Uterus (tissue), 4 donors: ENCODE data around the gene CAND2. TPM values are rescaled to one million over a fixed set of nuclear protein-coding genes. Genes with fewer than 3 reads are reported as not detected.

ENCODE experiments used
- DNase-seq, 2 donors: peaks; one replicate each; pipeline ENCODE4 v3.0.0-alpha.2; 2019 to 2020
- H3K27ac ChIP-seq, 2 donors: fragments of 200-600 bp; sonication (generic); 1 replicate in 1 of 2; 2 replicates in 1 of 2; pipeline ENCODE4 v1.5.1; 2016 to 2018
- H3K27me3 ChIP-seq, 2 donors: fragments of 200-600 bp; sonication (generic); one replicate each; pipeline ENCODE4 v1.5.1; 2018 to 2019; ENCODE audit warnings: control low read depth in 1 of 2
- H3K36me3 ChIP-seq, 2 donors: fragments of 200-600 bp; sonication (generic); one replicate each; pipeline ENCODE4 v1.5.1; 2019; ENCODE audit warnings: control low read depth in 1 of 2
- H3K4me1 ChIP-seq, 2 donors: fragments of 200-600 bp; sonication (generic); one replicate each; pipeline ENCODE4 v1.5.1; 2018 to 2019; ENCODE audit warnings: control low read depth in 1 of 2
- H3K4me3 ChIP-seq, 2 donors: fragments of 200-600 bp; sonication (generic); 1 replicate in 1 of 2; 2 replicates in 1 of 2; pipeline ENCODE4 v1.5.1; 2018 to 2019; ENCODE audit warnings: mild to moderate bottlenecking in 1 of 2
- H3K9me3 ChIP-seq, 2 donors: fragments of 200-600 bp; sonication (generic); one replicate each; pipeline ENCODE4 v1.5.1; 2019; ENCODE audit warnings: control low read depth in 1 of 2
- POLR2A ChIP-seq, 2 donors: fragments of 450-650 bp; IDR thresholded peaks; one replicate each; pipeline ENCODE4 v1.6.1; 2016; ENCODE audit warnings: antibody characterized with exemption in 2 of 2, mild to moderate bottlenecking in 1 of 2, moderate library complexity in 1 of 2
- intact Hi-C: fragments of 100-400 bp; cut with DNase I; formaldehyde crosslinking; loops from one replicate; pipeline ENCODE4 v1.15.1; 2023; ENCODE audit warnings: low total_unique reads
- total RNA-seq, 4 donors: library from RNA; depleted of rRNA in 3 of 4; stranded (reverse); fragments of >200 nt in 3 of 4; gene quantifications; one replicate each; pipeline versions ENCODE4 v1.1.0 to v1.2.4, GENCODE V29; 2014 to 2023
- TF ChIP-seq, protein P1 (sequence below), 4 experiments: fragments of 200-600 bp in 2 of 4; fragments of 450-650 bp in 2 of 4; sonication (generic) in 2 of 4; IDR thresholded peaks; one replicate each; pipeline ENCODE4 v1.5.1; 2016 to 2019; ENCODE audit warnings: antibody characterized with exemption in 4 of 4, mild to moderate bottlenecking in 2 of 4, moderate library complexity in 1 of 4
- donor health status: DM: yes; HTN: yes; CAD: no.

The CAND2 gene
- total RNA-seq, 4 donors from 2014 or later: 6.8 to 42.0 (median 22.1) TPM

GRCh38 chr3:12759693-12760565 lies 36.6 kb upstream of the CAND2 start:
- Histone ChIP-seq H3K9me3 (no peaks in the 10 kb centered on the region), H3K4me3 (no peak overlapping the region), H3K27ac (no peak overlapping the region), H3K4me1 (peaks cover 0 to 4% of the 10 kb centered on the region in 2 donors), H3K27me3 (no peaks in the 10 kb centered on the region), H3K36me3 (no peaks in the 10 kb centered on the region)
- DNase-seq: no peak
- no peak for TF ChIP-seq POLR2A (IDR thresholded peaks at IDR 0.05)
- TF ChIP-seq, protein P1, sequence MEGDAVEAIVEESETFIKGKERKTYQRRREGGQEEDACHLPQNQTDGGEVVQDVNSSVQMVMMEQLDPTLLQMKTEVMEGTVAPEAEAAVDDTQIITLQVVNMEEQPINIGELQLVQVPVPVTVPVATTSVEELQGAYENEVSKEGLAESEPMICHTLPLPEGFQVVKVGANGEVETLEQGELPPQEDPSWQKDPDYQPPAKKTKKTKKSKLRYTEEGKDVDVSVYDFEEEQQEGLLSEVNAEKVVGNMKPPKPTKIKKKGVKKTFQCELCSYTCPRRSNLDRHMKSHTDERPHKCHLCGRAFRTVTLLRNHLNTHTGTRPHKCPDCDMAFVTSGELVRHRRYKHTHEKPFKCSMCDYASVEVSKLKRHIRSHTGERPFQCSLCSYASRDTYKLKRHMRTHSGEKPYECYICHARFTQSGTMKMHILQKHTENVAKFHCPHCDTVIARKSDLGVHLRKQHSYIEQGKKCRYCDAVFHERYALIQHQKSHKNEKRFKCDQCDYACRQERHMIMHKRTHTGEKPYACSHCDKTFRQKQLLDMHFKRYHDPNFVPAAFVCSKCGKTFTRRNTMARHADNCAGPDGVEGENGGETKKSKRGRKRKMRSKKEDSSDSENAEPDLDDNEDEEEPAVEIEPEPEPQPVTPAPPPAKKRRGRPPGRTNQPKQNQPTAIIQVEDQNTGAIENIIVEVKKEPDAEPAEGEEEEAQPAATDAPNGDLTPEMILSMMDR (IDR thresholded peaks at IDR 0.05): no peak
- intact Hi-C loops: no loop called here

DNA sequence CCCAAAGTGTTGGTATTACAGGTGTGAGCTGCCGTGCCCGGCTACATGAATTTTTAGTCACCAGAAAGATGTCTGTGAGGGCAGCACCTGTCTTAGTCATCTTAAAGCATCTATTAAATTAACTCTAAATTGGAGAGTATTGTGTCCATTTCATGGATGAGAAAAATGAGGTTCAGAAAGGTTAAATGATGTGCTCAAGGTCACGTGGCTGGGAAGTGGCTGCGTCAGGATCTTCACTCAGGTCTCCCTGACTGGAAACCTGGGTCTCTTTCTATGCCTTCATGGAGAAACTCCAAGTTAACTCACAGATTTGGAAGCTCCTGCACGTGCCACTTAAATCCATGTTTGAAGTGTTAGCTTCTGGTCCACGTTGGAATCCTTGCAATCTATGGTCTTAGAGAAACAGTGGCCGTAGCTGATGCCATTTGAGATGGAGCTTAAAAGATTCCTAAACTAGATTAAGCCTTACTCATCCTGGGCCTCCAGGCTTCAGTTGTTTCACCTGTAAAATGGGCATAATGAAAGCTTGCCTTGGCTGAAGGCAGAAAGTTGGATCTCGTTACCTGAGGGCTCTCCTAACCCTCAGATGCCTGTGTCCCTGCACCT lies 32.2 kb upstream of the CAND2 start:
- TF ChIP-seq POLR2A (IDR thresholded peaks at IDR 0.05): no peak
- TF ChIP-seq, protein P1 (IDR thresholded peaks at IDR 0.05): no peak
- no peak overlapping the region for H3K27ac ChIP-seq
- H3K4me3 ChIP-seq: no peak overlapping the region
- intact Hi-C loops: no loop called here
- H3K9me3 ChIP-seq: no peaks in the 10 kb centered on the region
- no peaks in the 10 kb centered on the region for H3K36me3 ChIP-seq
- no peak for DNase-seq
- H3K27me3 ChIP-seq: no peaks in the 10 kb centered on the region
- no peaks in the 10 kb centered on the region for H3K4me1 ChIP-seq

- H3K27ac ChIP-seq: no peak overlapping the region
- H3K4me1 ChIP-seq: no peaks in the 10 kb centered on the region
- DNase-seq: no peak
- no peaks in the 10 kb centered on the region for H3K27me3 ChIP-seq
- no peak for TF ChIP-seq POLR2A (IDR thresholded peaks at IDR 0.05)
- TF ChIP-seq, protein P1 (IDR thresholded peaks at IDR 0.05): no peak
- H3K4me3 ChIP-seq: no peak overlapping the region
- H3K36me3 ChIP-seq: no peaks in the 10 kb centered on the region
- intact Hi-C loops: no loop called here
- no peaks in the 10 kb centered on the region for H3K9me3 ChIP-seq
These were observed 29.9 kb upstream of the CAND2 start for GRCh38 chr3:12766541-12766940.

GRCh38 chr3:12768579-12769527 lies 27.6 kb upstream of the CAND2 start:
- Histone ChIP-seq H3K36me3 (no peaks in the 10 kb centered on the region), H3K27me3 (no peaks in the 10 kb centered on the region), H3K9me3 (no peaks in the 10 kb centered on the region), H3K27ac (no peak overlapping the region), H3K4me1 (no peaks in the 10 kb centered on the region), H3K4me3 (no peak overlapping the region)
- TF ChIP-seq, protein P1 (IDR thresholded peaks at IDR 0.05): no peak
- TF ChIP-seq POLR2A (IDR thresholded peaks at IDR 0.05): no peak
- intact Hi-C loops: no loop called here
- DNase-seq: no peak
